ENCODE data around the gene COA7. TPM values are rescaled to one million over a fixed set of nuclear protein-coding genes. Genes with fewer than 3 reads are reported as not detected.
"Not testable (repeated sequence)": the region's sequence is repeated elsewhere in the genome, so short reads cannot be mapped to it uniquely, and the experiment has no call there.

Gene COA7
- 10 to 100 TPM; 15.3 to 17.0 (median 16.5) TPM for polyA plus RNA-seq (ENCODE audit: insufficient read length in 4 of 4)

GRCh38 chr1:52697795-52698674 is at the start of gene COA7:
Gene COA7 (minus strand): TSS chr1:52698347. CDS start chr1:52698326, 21 bp downstream.
- peak in 3 of 4 donors; percentile 55 to 76 (median 68) for DNase-seq (ENCODE audit: low read depth in 4 of 4, low spot score in 2 of 4)

GRCh38 chr1:52747450-52747849 is 49.3 kb upstream of the COA7 start:
- DNase-seq (ENCODE audit: low read depth in 4 of 4, low spot score in 2 of 4) = no peak

DNA sequence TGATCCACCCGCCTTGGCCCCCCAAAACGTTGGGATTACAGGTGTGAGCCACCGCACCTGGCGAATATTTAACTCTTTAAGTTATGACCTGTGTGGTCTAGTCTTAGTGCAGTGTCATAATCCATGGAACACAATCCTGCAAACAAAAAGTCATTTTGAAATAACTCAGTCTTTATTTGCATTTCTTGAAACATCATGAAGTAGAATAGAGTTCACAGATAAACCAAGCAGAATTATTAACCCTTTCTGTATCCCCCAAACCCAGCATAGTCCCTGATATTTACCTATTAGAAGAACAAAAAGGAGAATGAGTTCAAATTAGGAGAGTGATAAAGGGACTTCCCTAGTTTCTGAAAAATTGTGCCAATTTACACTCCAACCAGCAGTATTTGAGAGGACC is 48.0 kb upstream of the COA7 start:
- no peak for DNase-seq (ENCODE audit: low read depth in 4 of 4, low spot score in 2 of 4)

- no peak for DNase-seq (ENCODE audit: low read depth in 4 of 4, low spot score in 2 of 4)
Observed at GRCh38 chr1:52741259-52741658, 43.1 kb upstream of the COA7 start.

DNA sequence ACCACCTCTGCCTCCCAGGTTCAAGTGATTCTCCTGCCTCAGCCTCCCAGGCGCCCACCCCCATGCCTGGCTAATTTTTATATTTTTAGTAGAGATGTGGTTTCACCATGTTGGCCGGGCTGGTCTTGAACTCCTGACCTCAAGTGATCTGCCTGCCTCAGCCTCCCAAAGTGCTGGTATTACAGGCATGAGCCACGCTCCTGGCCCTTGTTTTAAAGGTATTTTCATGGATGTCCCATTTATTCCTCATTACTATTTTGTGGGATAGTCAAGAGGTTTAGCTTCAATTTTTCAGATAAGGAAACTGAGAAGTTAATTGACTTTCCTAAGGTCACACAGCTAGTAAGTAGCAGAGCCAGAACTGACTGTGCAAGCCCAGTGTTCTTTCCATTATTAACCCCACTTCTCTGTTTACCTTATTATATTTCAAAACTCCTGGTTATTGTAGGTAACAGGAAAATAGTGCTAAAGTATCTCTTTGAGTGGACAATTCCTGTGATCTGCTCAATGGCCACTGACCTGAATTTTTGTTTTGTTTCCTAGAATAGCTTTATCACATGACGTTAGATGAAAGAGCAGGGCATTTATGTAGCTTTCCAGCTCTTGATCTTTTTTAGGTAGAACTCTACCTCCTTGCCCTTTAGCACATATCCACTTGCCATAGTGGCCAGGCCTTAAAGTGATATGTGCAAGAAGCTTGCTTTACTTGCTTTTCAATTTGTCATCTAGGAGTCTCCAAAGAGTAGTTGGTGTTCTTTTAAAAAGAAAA is 41.7 kb upstream of the COA7 start:
- no peak for DNase-seq (ENCODE audit: low read depth in 4 of 4, low spot score in 2 of 4)

GRCh38 chr1:52738893-52739292 is 40.7 kb upstream of the COA7 start:
- DNase-seq (ENCODE audit: low read depth in 4 of 4, low spot score in 2 of 4) = no peak

DNA sequence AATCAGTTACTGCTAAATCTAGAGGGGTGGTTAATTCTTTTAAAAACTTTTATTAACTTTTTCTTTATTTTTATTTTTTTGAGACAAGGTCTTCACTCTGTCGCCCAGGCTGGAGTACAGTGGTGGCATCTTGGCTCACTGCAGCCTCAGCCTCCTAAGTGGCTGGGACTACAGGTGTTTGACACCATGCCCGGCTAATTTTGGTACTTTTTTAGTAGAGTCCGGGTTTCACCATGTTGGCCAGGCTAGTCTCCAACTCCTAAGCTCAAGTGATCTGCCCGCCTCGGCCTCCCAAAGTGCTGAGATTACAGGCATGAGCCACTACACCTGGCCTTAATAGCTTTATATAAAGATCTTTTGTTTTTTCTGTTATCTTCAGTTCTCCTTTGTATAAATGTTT is 40.0 kb upstream of the COA7 start:
- no peak for DNase-seq (ENCODE audit: low read depth in 4 of 4, low spot score in 2 of 4)

- not testable (repeated sequence) for DNase-seq (ENCODE audit: low read depth in 4 of 4, low spot score in 2 of 4)
Observed at GRCh38 chr1:52735371-52735770, 37.2 kb upstream of the COA7 start.

DNA sequence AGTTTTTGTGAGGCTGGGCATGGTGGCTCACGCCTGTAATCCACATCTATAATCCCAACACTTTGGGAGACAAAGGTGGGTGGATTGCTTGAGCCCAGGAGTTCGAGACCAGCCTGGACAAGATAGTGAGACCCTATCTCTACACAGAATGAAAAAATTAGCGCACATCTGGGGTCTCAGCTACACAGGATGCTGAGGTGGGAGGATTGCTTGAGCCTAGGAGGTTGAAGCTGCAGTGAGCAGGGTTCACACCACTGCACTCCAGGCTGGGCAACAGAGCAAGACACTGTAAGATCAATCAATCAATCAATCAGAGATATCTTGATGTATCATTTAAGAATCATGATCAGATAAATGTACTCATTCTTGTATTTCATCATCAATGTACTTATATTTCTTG is 35.2 kb upstream of the COA7 start:
- DNase-seq (ENCODE audit: low read depth in 4 of 4, low spot score in 2 of 4) = no peak

DNA sequence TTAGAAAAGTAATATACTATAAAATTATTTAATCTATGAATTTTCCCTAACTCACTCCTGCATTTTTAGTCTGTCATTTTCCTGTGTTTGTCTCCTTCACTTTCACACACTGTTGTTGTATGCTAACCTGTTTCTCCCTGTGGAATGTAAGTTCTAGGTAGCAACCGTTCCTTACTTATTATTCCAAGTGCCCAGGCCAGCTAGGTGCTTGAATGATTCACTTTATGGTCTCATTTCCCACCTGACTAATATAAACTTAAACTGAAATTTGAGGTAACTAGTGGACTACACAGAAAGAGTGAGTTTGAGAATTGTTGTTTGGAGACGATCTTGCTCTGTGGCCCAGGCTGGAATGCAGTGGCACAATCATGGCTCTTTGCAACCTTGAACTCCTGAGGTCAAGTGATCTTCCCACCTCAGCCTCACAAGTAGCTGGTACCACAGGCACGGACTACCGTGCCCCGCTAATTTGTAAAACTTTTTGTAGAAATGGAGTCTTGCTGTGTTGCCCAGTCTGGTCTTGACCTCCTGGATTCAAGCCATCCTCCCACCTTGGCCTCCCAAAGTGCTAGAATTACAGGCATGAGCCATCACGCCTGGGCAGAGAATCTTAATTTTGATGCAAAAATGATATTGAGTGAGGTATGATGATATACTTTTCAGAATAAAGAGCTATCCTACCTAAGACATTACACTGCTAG is 30.0 kb upstream of the COA7 start:
- DNase-seq (ENCODE audit: low read depth in 4 of 4, low spot score in 2 of 4) = no peak

GRCh38 chr1:52727114-52727586 is 29.0 kb upstream of the COA7 start:
- DNase-seq (ENCODE audit: low read depth in 4 of 4, low spot score in 2 of 4) = peak in 1 of 4 donors; percentile 34

DNA sequence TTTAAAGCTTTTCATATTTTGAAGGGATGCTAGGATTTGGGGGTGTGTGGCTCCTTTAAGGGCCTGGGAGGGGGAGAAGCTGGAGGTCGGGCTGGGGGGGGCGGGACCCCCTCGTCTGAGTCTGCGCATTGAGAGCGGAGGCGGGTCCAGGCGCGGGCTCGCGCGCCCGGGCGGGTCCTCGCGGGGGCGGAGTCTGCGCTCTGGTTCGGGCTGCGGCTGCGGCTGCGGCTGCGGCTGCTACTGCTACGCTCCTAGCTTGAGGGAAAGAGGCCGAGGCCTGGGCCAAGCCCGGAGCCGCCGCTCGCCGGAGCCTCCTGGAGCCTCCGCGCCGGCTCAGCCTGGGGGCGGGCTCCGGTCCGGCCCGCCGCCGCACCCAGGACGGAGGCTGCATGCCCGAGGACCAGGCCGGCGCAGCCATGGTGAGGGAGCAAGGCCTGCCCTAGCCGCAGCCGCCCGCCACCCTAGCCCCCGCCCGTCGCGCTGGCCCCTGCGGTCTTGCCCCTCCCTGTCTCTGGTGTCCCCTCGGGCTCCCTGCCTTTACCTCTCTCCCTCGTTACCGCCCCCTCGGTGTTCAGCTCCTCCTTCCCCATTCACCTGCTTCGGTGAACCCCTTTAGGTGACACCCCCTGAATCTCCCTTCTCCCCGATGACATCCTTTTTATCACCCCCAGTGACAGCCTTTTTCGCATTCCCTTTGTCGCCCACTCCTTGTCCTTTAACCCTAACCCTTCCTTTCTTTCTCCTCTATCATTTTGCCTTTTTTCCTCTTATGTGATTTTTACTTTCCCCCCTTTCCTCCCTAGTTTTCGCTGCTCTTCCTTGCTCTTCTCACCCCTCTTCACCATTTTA is 28.3 kb upstream of the COA7 start, which contains the start of gene ZYG11B:
TSS of gene ZYG11B (plus strand) at position 189 of the 849 bp plus-strand sequence. CDS start at position 390, 201 bp downstream.
- peak; percentile 43 to 83 (median 78) for DNase-seq (ENCODE audit: low read depth in 4 of 4, low spot score in 2 of 4)

- peak in 1 of 4 donors; percentile 48 for DNase-seq (ENCODE audit: low read depth in 4 of 4, low spot score in 2 of 4)
Observed at GRCh38 chr1:52725903-52726264, 27.7 kb upstream of the COA7 start.

DNA sequence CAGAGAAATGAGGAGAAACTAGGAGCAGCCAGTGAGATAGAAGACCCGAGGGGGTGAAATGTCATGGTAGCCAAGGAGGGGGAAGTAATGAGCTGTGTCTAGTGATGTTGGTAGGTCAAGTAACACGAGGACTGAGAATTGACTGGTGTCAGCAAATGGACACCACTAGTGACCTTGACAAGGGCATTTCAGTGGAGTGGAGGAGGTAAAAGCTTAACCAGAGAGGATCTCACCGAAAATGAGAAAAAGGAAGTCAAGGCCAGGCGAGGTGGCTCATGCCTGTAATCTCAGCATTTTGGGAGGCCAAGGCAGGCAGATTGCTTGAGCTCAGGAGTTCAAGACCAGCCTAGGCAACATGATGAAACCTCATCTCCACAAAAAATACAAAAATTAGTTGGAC is 25.1 kb upstream of the COA7 start:
- DNase-seq (ENCODE audit: low read depth in 4 of 4, low spot score in 2 of 4) = no peak

DNA sequence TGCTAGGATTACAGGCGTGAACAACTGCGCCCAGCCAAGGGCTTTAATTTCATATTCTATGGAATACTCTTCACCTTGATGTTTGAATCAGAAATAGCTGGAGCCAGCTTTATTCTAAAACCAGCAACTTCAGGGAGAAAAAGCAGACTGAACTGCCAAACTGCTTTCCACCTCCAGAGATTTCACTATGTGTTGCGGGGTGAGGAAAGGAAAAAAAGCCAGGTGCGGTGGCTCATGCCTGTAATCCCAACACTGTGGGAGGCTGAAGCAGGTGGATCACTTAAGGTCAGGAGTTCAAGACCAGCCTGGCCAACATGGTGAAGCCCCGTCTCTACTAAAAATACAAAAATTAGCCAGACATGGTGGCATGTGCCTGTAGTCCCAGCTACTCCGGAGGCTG is 17.1 kb upstream of the COA7 start:
- DNase-seq (ENCODE audit: low read depth in 4 of 4, low spot score in 2 of 4) = not testable (repeated sequence)

DNA sequence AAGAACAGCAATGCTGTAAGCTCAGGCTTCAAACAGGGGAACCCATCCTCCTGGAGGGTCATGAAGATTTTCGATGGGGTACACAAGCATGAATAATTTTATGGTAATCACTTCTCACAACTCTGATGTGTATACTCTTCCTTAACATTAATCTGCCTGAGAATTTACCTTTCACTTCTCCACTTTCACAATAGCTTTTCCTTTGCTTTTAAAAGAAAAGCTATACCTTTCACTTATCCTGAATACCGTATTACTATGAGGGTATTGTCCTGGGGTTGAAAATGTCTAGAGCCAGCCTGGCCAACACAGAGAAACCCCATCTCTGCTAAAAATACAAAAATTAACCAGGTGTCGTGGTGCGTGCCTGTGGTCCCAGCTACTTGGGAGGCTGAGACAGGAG is 15.4 kb upstream of the COA7 start:
- no peak for DNase-seq (ENCODE audit: low read depth in 4 of 4, low spot score in 2 of 4)

GRCh38 chr1:52709016-52709415 is 10.9 kb upstream of the COA7 start:
- no peak for DNase-seq (ENCODE audit: low read depth in 4 of 4, low spot score in 2 of 4)

- DNase-seq (ENCODE audit: low read depth in 4 of 4, low spot score in 2 of 4) = no peak
Observed at GRCh38 chr1:52707927-52708655, 9.9 kb upstream of the COA7 start.

All from left renal cortex interstitium (tissue), 4 donors.